Measurements from ENCODE around the gene ERCC2.

GRCh38 chr19:45352471-45352870, 17.9 kb downstream of the ERCC2 start:
- TF ChIP-seq CTCF (conservative IDR thresholded peaks at IDR 0.05; ENCODE audit: low read depth, low read length) (no peak), POLR2A (IDR thresholded peaks at IDR 0.05; ENCODE audit: low read depth, low read length) (no peak), RAD21 (IDR thresholded peaks at IDR 0.05; ENCODE audit: low read length) (no peak), RFX5 (IDR thresholded peaks at IDR 0.05; ENCODE audit: low read depth, low read length) (no peak), ELK1 (IDR thresholded peaks at IDR 0.05; ENCODE audit: borderline replicate concordance, low read depth, low read length) (no peak), USF2 (IDR thresholded peaks at IDR 0.05; ENCODE audit: low read depth, low read length) (no peak), CHD1 (IDR thresholded peaks at IDR 0.05; ENCODE audit: low read depth, low read length) (no peak), MAFK (IDR thresholded peaks at IDR 0.05; ENCODE audit: low read depth, low read length) (no peak), MXI1 (IDR thresholded peaks at IDR 0.05; ENCODE audit: borderline replicate concordance, low read depth, low read length) (no peak), NFE2L2 (IDR thresholded peaks at IDR 0.05; ENCODE audit: low read depth, low read length) (no peak), SMC3 (IDR thresholded peaks at IDR 0.05; ENCODE audit: low read depth, low read length) (no peak), MAZ (IDR thresholded peaks at IDR 0.05; ENCODE audit: borderline replicate concordance, low read depth, low read length) (no peak), CEBPB (IDR thresholded peaks at IDR 0.05; ENCODE audit: low read depth, low read length) (no peak), FOS (IDR thresholded peaks at IDR 0.05; ENCODE audit: low read depth, low read length) (no peak)

Measured in IMR-90 (cell line).